Endothelial cell of hepatic sinusoid (primary cell): ENCODE measurements around the gene SLC24A1.

ENCODE experiments used
- in situ Hi-C: cut with HindIII; loops from 2 replicates; pipeline ENCODE4 v1.10.0; 2017; ENCODE audit warnings: low sequenced_read_pairs

The SLC24A1 gene

DNA sequence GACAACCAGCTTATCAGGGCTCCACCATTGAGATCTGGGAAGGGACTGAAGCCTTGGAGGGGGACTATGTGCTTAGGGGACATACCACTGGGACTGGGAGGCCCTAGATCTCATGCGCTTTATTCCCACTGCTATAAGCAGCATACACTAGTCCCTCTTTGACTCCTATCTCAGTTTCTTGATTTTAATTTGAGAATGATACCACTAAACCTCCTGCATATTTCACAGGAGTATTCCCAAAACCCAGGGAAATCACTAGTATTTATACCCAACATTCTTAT lies 29.2 kb downstream of the SLC24A1 start:
- in situ Hi-C loops = no loop called here

DNA sequence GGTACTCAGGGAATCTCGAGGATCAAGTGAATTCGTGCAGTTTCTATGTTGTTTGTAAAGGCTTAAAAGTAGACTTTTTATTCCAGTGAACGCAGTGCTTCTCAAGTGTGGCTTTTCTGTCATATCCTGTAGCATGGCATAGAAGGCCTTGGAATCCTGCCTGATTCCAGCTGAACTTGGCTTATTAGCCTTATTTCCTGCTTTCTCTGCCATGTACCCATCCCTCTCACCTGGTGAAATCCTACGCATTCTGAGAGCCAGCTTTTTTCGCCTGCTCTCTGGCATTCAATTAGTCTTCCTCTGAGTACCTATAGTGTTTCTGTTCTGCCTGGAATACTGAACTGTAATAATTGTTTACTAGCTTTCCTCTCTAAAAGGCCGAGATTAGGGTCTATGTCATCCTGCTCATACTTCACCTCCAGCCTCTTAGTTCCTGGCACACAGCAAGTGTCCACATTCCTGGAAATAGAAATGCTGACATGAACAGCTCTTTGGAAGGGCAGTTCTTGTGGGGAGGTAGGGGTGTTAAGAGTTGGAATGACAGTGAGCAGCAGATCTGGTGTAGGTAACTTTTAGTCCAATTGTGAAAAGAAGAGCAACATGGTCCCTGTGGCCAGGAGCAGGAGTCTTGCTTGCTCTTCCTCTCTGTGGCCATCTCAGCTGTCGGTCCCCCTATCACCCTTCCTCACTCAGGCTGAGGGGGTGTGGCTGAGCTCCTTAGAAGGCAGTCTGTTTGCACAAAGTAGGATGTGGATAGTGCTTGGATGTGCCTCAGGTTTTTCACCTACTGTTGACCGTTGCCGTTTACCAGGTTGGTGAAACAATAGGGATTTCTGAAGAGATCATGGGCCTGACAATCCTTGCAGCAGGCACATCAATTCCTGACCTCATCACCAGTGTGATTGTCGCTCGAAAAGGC lies 30.4 kb downstream of the SLC24A1 start:
- in situ Hi-C loops = no loop called here

DNA sequence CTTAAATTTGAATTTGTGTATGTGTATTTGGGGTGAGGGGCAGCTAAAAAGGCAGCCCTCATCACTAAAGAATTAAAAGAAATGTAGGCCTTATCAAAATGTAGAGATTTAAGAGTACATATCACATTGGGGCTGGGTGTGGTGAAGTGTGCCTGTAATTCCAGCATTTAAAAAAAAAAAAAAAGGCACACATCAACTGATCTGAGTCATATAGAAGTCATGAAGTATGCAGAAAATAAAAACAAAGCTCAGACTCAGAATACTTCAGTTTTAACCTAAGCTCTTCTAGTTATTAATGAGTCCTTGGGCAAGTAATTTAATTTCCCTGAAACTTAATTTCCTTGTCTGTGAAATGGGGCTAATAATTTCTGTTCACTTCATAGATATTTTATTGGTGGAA lies 31.6 kb downstream of the SLC24A1 start:
- in situ Hi-C loops = no loop called here

- in situ Hi-C loops = no loop called here
Observed at GRCh38 chr15:65653801-65654521, 32.2 kb downstream of the SLC24A1 start.

- in situ Hi-C loops = no loop called here
Observed at GRCh38 chr15:65655026-65655425, 33.3 kb downstream of the SLC24A1 start.

DNA sequence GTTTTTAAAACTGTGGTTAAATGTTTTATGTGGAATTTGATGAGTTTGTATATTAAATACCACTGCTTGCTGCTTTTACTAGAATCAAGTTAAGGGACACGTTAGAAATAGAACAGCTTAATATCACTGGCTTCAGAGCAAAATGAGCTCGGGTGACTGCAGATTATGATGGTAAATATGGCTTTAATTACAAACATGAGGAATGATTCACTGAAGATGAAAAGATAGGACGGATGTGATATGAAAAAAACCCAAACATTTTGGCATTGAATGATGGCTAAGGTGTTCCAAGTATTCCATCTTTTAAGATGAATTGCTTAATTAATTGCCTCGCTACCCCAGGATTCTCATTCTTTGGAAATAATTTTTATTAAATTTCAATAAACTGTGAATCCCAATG lies 33.7 kb downstream of the SLC24A1 start:
- in situ Hi-C loops = no loop called here

DNA sequence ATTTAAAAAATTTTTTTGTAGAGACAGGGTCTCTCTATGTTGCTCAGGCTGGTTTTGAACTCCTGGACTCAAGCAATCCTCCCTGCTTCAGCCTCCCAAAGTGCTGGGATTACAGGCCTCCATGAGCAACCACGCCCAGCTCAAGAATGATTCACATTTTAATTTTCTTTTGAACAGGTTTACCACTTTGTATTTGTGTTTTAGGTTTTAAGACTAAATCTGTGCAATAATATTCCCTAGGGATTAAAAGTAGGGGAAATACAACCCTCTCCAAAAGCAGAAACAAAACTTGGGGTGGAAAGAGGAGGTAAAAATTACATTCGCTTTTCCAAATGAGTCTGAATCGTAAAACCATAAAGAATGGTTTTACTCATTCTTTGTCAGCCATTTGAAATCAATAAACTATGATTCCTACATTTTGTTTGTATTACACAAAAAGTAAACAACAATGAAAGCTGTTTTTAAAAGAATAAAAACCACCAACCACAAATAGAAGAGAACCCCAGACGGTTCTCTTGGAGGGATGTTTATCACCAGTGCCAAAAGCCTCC lies 37.8 kb downstream of the SLC24A1 start:
- in situ Hi-C loops = no loop called here

- in situ Hi-C loops = no loop called here
Observed at GRCh38 chr15:65660927-65661326, 39.2 kb downstream of the SLC24A1 start.

DNA sequence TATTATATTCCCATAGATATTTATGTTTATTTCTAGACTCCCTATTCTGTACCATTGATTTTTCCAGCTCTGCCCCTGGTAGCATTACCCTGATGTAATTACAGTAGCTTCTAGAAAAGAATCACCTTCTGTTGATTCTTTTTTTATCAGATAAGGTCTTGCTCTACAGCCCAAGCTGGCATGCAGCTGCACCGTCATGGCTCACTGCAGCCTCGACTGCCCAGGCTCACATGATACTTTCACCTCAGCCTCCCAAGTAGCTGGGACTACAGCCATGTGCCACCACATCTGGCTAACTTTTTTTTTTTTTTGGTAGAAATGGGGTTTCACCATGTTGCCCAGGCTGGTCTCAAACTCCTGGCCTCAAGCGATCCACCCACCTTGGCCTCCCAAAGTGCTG lies 41.8 kb downstream of the SLC24A1 start:
- in situ Hi-C loops = no loop called here

GRCh38 chr15:65666257-65666656 lies 44.5 kb downstream of the SLC24A1 start:
- in situ Hi-C loops = no loop called here

GRCh38 chr15:65675551-65675950 lies 53.8 kb downstream of the SLC24A1 start:
- in situ Hi-C loops = loop anchor here (5.0 kb wide), 1 partner anchor 62 kb away; no protein-coding TSS in a partner anchor

DNA sequence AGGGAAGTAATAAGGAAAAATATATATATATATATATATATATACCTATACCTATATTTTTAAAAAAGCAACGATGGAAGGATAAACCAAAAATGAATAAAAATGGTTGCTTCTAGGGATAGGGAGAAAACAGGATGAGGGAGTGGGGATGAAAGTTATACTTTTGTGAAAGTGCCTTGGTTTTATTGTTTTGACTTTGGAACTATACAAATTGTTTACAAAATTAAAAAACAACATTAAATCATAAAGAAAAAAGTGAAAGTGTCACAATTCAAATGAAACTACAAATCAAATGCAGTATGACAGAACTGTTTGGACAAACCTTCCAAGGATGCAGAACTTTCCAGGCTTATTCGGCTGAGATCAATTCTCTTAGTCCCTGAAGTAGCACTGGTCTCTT lies 54.4 kb downstream of the SLC24A1 start:
- in situ Hi-C loops = loop anchor here (5.0 kb wide), 1 partner anchor 61 kb away; no protein-coding TSS in a partner anchor

DNA sequence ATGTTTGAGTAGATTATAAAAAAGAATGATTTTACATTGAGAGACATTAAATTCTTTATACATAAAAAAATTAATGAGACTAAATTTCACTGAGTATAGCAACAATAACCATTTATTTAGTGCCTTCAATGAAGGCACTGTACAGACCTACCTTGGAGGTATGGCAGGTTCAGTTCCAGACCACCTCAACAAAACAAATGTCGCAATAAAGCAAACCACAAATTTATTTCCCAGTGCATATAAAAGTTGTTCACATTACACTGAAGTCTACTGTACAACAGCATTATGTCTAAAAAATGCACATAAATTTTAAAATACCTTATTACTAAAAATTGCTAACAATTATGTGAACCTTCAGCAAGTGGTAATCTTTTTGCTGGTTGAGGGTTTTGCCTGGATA lies 58.8 kb downstream of the SLC24A1 start:
- in situ Hi-C loops = no loop called here

GRCh38 chr15:65682404-65682911 lies 60.7 kb downstream of the SLC24A1 start:
- in situ Hi-C loops = no loop called here

DNA sequence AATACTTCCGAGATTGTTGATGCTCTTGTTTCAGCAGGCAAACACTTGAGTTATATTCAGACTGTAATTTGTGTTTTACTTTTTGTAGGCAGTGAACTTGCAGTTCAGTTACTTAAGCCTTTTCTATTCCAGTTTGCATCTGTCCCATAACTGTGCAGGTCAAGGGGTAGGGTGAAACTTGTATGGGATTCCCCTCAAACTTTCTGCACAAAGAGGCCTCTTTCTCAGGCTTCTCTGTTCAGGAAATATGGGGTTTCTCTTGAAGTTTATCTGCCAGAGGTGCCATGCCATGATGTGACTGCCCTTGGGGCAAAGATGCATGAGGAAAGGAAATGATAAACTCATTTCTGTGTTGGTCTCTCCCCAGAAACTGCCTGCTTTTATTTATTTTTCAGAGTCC lies 66.7 kb downstream of the SLC24A1 start:
- in situ Hi-C loops = no loop called here

DNA sequence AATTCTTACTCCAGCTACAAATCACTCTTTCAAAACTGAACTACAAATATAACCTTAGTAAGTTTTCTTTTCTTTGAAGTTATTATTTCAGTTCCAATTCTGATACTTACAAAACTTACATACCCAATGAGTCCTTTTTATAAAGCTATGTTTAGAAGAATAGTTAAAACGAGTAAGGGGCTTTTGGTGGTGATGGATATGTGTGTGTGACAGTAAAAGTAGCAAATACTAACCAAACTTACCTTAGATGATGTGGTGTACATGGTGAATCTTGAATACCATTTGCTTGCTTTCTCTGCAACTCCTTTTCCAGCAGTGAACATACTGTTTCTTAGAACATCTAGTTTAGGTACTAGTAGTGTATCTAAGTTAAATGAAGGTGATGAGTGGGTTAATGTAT lies 68.4 kb downstream of the SLC24A1 start:
- in situ Hi-C loops = no loop called here

DNA sequence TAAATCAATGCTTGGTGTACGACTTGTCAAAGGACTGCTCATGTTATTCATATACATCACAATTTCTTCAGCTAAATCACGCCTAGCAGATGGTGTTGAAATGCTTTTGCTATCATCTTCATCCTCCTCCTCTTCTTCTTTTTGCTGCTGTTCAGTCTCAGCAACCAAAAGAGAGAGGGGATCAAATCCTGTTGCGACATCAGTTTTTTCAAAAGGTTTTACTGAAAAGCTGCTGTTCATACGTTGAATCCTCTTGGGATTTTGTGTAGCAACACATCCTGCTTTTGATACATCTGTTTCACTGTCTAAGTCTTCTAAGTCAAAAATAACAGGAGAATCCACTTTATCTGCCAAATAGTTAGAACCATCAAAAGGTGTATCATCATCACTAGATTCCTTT lies 69.0 kb downstream of the SLC24A1 start:
- in situ Hi-C loops = no loop called here

- in situ Hi-C loops = no loop called here
Observed at GRCh38 chr15:65695081-65695480, 73.3 kb downstream of the SLC24A1 start.
